Suprapubic skin (tissue), 3 donors: Measurements from ENCODE around the gene BARD1.

Experiments
- CTCF ChIP-seq, 2 donors: fragments of 200-600 bp in 1 of 2; fragments of 450-650 bp in 1 of 2; sonication (generic) in 1 of 2; IDR thresholded peaks; one replicate each; pipeline ENCODE4 v1.5.1; 2016 to 2019; ENCODE audit warnings: antibody characterized with exemption in 2 of 2, mild to moderate bottlenecking in 1 of 2, moderate library complexity in 1 of 2
- POLR2AphosphoS5 ChIP-seq, 3 donors: sonication (generic); formaldehyde crosslinking; IDR thresholded peaks; one replicate each; pipeline ENCODE4 v1.6.1; 2017; ENCODE audit warnings: antibody characterized with exemption in 3 of 3

- TF ChIP-seq CTCF (IDR thresholded peaks at IDR 0.05) (no peak), POLR2AphosphoS5 (IDR thresholded peaks at IDR 0.05) (no peak)
These were observed 26.8 kb downstream of the BARD1 start for GRCh38 chr2:214782671-214783070.
